IPS-18c (cell line): ENCODE measurements around the gene VAMP8.
A peak's percentile ranks its signal among the peaks of the same experiment; 100 is the strongest.
"Not testable (repeated sequence)": the region's sequence is repeated elsewhere in the genome, so short reads cannot be mapped to it uniquely, and the experiment has no call there.

ENCODE experiments used
- H3K4me3 ChIP-seq: 2 replicates; pipeline ENCODE4 v1.7.0; 2013; ENCODE audit warnings: low read depth, mild to moderate bottlenecking, low read length, moderate library complexity; ENCODE audit not compliant: insufficient read depth
- H3K9me3 ChIP-seq: one replicate; pipeline ENCODE4 v1.6.1; 2013; ENCODE audit warnings: mild to moderate bottlenecking, low read length, moderate library complexity; ENCODE audit not compliant: control insufficient read depth, insufficient read depth

The VAMP8 gene

GRCh38 chr2:85602476-85603234 lies 25.3 kb downstream of the VAMP8 start, which contains the start of gene TMEM150A:
TMEM150A (minus strand) TSS chr2:85602698; CDS start chr2:85601948, 750 bp downstream.
- no peaks in the 10 kb centered on the region for H3K9me3 ChIP-seq
- peak within 1 kb of the TSS; percentile 73 for H3K4me3 ChIP-seq

DNA sequence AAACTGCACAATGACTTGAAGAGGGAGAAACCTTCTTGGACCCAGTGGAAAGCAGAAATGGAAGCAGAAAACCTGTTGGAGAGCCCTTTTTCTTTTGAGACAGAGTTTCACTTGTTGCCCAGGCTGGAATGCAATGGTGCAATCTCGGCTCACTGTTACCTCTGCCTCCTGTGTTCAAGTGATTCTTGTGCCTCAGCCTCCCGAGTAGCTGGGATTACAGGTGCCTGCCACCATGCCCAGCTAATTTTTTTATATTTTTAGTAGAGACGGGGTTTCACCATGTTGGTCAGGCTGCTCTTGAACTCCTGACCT lies 26.7 kb downstream of the VAMP8 start:
- H3K4me3 ChIP-seq, H3K9me3 ChIP-seq: not testable (repeated sequence)

GRCh38 chr2:85604568-85605339 lies 27.4 kb downstream of the VAMP8 start:
- H3K9me3 ChIP-seq = no peaks in the 10 kb centered on the region
- H3K4me3 ChIP-seq = no peak overlapping the region

- Histone ChIP-seq H3K9me3 (no peaks in the 10 kb centered on the region), H3K4me3 (no peak overlapping the region)
These were observed 28.2 kb downstream of the VAMP8 start for GRCh38 chr2:85605406-85606115.

DNA sequence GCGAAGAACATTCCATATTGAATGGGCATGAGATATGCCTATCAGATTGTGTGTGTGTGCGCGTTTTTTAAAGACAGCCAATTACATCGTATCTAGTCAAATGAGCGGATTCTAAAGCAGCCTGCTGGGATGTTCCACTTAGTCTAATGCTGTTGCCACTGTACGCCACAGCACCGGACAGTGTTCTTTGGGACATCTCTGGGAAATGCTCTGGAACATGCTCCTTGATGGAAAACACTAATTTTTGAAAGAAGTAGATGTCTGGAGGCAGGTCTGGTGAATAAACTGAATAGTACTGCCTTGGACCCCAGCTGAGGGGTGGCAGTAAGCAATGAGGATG lies 28.7 kb downstream of the VAMP8 start:
- no peak overlapping the region for H3K4me3 ChIP-seq
- H3K9me3 ChIP-seq = no peaks in the 10 kb centered on the region

DNA sequence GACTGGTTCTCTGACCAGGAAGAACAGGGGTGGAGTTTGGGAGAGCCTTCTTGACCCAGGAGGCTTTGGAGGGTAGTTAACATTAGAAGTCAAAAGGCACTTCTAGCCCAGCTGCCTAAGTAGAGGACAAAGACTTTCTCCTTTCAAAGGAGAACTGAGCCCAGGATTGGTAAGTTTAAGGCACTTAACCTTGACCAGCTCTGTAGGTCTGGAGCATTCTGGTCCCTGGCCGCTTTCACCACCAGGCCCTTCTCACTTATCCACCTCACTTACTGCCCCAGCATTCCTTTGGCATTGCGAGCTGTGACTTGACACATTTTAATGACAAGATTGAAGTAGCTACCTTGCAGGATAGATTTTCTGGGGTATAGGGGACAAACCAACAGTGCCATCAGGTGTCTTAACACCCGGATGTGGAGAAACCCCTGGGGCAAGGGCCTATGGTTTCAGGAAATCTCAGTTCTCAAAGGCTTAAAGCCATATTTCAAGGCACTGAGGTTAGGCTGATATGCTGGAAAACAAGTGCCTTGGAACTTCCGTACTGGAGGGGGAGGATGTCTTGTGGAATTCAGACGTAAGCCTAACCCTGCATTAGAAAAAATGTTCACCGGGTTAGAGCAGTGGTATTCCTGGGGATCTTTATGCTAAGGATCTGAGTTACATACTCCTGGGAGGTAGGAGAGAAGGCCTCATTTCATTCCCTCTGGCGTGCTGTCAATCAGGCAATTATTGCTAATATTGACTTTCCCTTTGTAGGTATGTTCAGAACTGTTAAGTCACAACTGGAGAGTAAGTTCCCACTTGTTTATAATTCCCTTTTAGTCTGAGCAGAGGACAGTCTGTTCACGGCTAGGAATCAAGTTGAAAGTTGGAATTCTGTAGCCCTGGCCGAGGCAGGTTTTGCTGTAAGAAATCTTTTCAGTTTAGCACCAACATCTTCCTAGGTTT lies 30.2 kb downstream of the VAMP8 start:
- no peak overlapping the region for H3K4me3 ChIP-seq
- peaks cover 3% of the 10 kb centered on the region for H3K9me3 ChIP-seq

DNA sequence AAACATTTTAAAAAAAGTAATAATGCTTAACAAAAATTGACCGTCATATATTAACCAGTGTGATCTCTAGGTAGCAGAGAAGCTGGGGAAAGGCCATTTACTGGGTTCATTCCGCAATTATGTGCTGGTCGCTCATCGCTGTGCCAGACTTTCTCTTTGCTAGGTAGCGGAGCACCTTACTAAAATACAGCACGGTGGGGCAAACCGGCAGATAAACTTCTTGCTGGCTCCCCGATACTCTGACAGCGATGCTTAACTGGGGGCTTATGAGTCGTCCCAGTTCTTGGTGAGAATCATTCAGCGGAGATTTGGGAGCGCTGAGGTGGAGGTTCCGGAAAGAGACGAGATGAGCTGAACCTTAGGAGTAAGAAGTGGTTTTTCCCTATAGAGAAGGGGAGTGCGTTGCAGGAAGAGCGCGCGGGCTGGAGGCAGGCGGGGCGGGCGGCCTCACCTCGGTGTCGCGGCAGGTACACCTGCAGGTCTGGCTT lies 33.9 kb downstream of the VAMP8 start:
- H3K9me3 ChIP-seq = peaks cover 3% of the 10 kb centered on the region
- H3K4me3 ChIP-seq = peak overlapping the region; percentile 90

- peak within 1 kb of the TSS; percentile 90 for H3K4me3 ChIP-seq
- H3K9me3 ChIP-seq = peaks cover 3% of the 10 kb centered on the region
These were observed 34.6 kb downstream of the VAMP8 start, which contains the start of gene C2orf68 for GRCh38 chr2:85611705-85612587. C2orf68 (minus strand) TSS chr2:85612066; CDS start chr2:85611984, 82 bp downstream.

DNA sequence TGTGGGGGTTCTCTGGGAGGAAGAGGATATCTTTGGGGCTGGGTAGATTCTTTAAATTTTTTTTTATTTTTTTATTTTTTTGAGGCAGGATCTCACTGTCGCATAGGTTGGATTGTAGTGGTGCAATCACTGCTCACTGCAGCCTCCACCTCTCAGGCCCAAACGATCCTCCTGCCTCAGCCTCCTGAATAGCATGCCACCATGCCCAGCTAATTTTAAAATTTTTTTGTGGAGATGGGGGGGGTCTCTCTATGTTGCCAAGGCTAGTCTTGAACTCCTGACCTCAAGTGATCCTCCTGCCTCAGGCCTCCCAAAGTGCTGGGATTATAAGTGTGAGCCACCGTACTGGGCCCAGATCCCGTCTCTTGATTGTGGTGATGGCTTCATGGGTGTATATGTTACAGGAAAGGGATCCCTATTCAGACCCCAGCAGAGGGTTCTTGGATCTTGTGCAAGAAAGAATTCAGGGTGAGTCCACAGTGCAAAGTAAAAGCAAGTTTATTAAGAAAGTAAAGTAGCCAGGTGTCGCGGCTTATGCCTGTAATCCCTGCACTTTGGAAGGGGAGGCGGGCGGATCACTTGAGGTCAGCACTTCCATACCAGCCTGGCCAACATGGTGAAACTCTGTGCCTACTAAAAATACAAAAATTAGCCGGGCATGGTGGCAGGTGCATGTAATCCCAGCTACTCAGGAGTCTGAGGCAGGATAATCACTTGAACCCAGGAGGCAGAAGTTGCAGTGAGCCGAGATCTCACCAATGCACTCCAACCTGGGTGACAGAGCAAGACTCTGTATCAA lies 36.5 kb downstream of the VAMP8 start:
- H3K9me3 ChIP-seq = peaks cover 3% of the 10 kb centered on the region

GRCh38 chr2:85614757-85615156 lies 37.4 kb downstream of the VAMP8 start:
- not testable (repeated sequence) for H3K4me3 ChIP-seq, H3K9me3 ChIP-seq

More for the DNA sequence above, 36.5 kb downstream of the VAMP8 start:
- no peak overlapping the region for H3K4me3 ChIP-seq

DNA sequence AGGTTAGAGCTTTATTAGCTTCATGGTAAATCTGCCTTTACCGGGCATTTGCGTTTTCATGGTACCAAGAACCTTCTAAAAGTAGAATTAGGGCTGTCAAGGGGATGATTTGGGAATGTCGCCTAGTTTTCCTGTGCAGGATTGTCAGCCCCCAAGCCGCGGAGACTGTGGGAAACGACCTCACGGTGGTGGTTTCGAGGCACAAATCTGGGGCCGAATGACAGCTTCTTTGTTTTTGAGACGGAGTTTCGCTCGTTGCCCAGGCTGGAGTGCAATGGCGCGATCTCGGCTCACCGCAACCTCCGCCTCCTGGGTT lies 38.0 kb downstream of the VAMP8 start:
- Histone ChIP-seq H3K4me3 (no peak overlapping the region), H3K9me3 (peaks cover 3% of the 10 kb centered on the region)

- not testable (repeated sequence) for H3K4me3 ChIP-seq, H3K9me3 ChIP-seq
These were observed 40.3 kb downstream of the VAMP8 start for GRCh38 chr2:85617723-85618122.

DNA sequence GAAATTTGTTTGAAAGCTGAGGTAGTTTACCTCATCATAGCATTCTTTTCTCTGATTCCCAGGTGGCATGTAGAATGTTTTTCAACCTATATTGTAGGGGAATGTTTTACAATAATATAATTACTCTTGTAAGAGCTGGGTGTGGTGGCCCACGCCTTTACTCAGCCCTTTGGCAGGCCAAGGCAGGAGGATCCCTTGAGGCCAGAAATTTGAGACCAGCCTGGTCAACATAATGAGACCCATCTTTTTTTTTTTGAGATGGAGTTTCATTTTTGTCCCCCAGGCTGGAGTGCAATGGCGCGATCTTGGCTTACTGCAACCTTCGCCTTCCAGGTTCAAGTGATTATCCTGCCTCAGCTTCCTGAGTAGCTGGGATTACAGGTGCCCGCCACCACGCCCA lies 42.2 kb downstream of the VAMP8 start:
- H3K9me3 ChIP-seq = no peaks in the 10 kb centered on the region
- H3K4me3 ChIP-seq = no peak overlapping the region

DNA sequence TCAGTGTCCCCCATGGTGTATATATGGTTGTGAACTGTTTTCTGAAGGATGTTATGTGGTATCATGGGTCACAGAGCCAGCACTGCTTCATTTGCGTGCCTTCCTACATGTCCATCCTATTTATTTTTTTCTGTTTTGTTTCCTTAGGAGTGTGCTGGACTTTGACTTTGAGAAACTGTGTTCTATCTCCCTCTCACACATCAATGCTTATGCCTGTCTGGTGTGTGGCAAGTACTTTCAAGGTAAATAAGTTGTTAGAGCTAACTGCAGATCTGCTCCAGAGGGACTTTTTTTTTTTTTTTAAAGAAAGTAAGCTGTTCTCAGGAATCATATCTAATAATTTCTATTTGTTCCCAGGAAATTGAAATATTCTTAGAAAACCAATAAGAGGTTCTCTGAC lies 44.0 kb downstream of the VAMP8 start:
- no peak overlapping the region for H3K4me3 ChIP-seq
- H3K9me3 ChIP-seq = no peaks in the 10 kb centered on the region

DNA sequence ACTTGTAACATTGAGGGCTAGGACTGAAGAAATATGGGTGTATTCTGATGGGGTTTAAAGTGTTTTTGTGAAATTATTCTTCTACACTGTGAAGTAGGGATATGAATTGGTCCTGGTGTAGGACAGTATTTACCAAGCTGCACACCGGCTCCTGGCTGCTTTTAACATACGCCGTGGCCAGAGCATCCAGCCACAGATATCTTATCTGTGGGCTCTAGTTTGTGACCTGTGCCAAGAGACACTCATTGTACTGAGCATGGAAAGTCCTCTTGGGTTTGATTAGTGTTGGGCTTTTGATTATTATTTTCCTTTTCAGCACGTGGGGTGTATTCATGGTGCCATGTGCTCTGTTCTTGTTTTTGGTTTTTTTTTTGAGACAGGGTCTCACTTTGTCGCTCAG lies 46.6 kb downstream of the VAMP8 start:
- Histone ChIP-seq H3K4me3 (no peak overlapping the region), H3K9me3 (no peaks in the 10 kb centered on the region)
